HepG2 (cell line): ENCODE data around the gene ACOXL. TPM values are rescaled to one million over a fixed set of nuclear protein-coding genes. Genes with fewer than 3 reads are reported as not detected.
"Not testable (repeated sequence)": the region's sequence is repeated elsewhere in the genome, so short reads cannot be mapped to it uniquely, and the experiment has no call there.

Source experiments
- ATAC-seq: fragments of 200-7000 bp; cut with Tn5 transposase; 3 replicates; pipeline ENCODE4 v1.9.1; 2020; ENCODE audit warnings: mild to moderate bottlenecking, moderate library complexity
- BruUV-seq: library from RNA; stranded (reverse); fragments of 400-500 nt; replicated peaks from 2 replicates; lab custom pipeline; 2021; lab: Mats Ljungman, UMichigan
- CTCF ChIA-PET: fragments of 300-600 bp; formaldehyde crosslinking; extraction: SDS; loops from one replicate; lab custom pipeline; 2021; ENCODE audit warnings: low total read pairs, inconsistent platforms, low intra/inter-chr PET ratio; lab: Yijun Ruan, JAX
- POLR2A ChIA-PET: fragments of 350-600 bp; sonication (Branson Sonifier 250); formaldehyde crosslinking; loops from one replicate; lab custom pipeline; 2020; ENCODE audit warnings: antibody characterized with exemption, inconsistent platforms; lab: Yijun Ruan, JAX
- DNase-seq: peaks from one replicate; pipeline ENCODE4 v3.0.0-alpha.2; 2015; ENCODE audit warnings: low spot score
- FAIRE-seq: peaks from 3 replicates; lab custom pipeline; 2011; peaks lifted over from hg19 to GRCh38; lab: Jason Lieb, UNC
- H2AFZ ChIP-seq: one replicate; pipeline ENCODE4 v1.6.1; 2011; ENCODE audit warnings: low read length, inconsistent platforms
- H3K27ac ChIP-seq: fragments of 300-600 bp; 3 replicates; pipeline ENCODE4 v1.8.0; 2011; ENCODE audit warnings: mixed run types, mild to moderate bottlenecking, mixed read lengths, low read length, inconsistent platforms; ENCODE audit not compliant: insufficient read depth; ENCODE audit errors: extremely low read length
- H3K27me3 ChIP-seq, 2 experiments: fragments of 200-600 bp in 1 of 2; 2 replicates in 1 of 2; 3 replicates in 1 of 2; pipeline versions ENCODE4 v1.6.0 to v1.8.0; 2011; ENCODE audit warnings: low read length in 2 of 2, mild to moderate bottlenecking in 2 of 2, moderate library complexity in 2 of 2, inconsistent platforms in 1 of 2; ENCODE audit not compliant: insufficient read depth in 2 of 2, control insufficient read depth in 1 of 2
- H3K36me3 ChIP-seq, 2 experiments: fragments of 200-600 bp in 1 of 2; replicated peaks in 1 of 2; 2 replicates in 1 of 2; 3 replicates in 1 of 2; pipeline versions ENCODE4 v1.5.1 to v1.8.0; 2011; ENCODE audit warnings: low read length in 2 of 2, inconsistent platforms in 1 of 2; ENCODE audit not compliant: insufficient read depth in 2 of 2, control insufficient read depth in 1 of 2
- H3K4me1 ChIP-seq: 2 replicates; pipeline ENCODE4 v1.5.1; 2012; ENCODE audit warnings: low read length, inconsistent platforms; ENCODE audit not compliant: insufficient read depth
- H3K4me2 ChIP-seq: 2 replicates; pipeline ENCODE4 v1.6.0; 2011; ENCODE audit warnings: low read depth, low read length, inconsistent platforms
- H3K4me3 ChIP-seq, 3 experiments: fragments of 200-600 bp in 1 of 3; sonication (generic), shearing (Covaris generic) in 1 of 3; replicated peaks in 1 of 3; 2 replicates each; pipeline ENCODE4 v1.5.1; 2011 to 2016; ENCODE audit warnings: low read length in 3 of 3, inconsistent platforms in 2 of 3, low read depth in 2 of 3, mild to moderate bottlenecking in 2 of 3, control low read depth in 1 of 3, mixed read lengths in 1 of 3; ENCODE audit not compliant: insufficient read depth in 1 of 3
- H3K79me2 ChIP-seq: one replicate; pipeline ENCODE4 v1.6.1; 2011; ENCODE audit warnings: low read length, inconsistent platforms; ENCODE audit not compliant: insufficient read depth
- H3K9ac ChIP-seq: 2 replicates; pipeline ENCODE4 v1.6.0; 2011; ENCODE audit warnings: mild to moderate bottlenecking, low read depth, low read length, inconsistent platforms; ENCODE audit not compliant: insufficient read depth
- H3K9me3 ChIP-seq: 2 replicates; pipeline ENCODE4 v1.5.1; 2012; ENCODE audit warnings: mild to moderate bottlenecking, low read length
- H4K20me1 ChIP-seq: 2 replicates; pipeline ENCODE4 v1.6.0; 2011; ENCODE audit warnings: inconsistent platforms, mild to moderate bottlenecking, low read length, moderate library complexity; ENCODE audit not compliant: insufficient read depth
- HIVEP1 ChIP-seq: sonication (generic); formaldehyde crosslinking; IDR thresholded peaks from 2 replicates; pipeline ENCODE4 v1.4.0; 2020; ENCODE audit warnings: mild to moderate bottlenecking, missing genetic modification reagents
- MLLT10 ChIP-seq: sonication (generic); formaldehyde crosslinking; IDR thresholded peaks from 2 replicates; pipeline ENCODE4 v1.4.0; 2020; ENCODE audit warnings: missing genetic modification reagents
- REXO4 ChIP-seq: sonication (generic); formaldehyde crosslinking; IDR thresholded peaks from 2 replicates; pipeline ENCODE4 v1.8.0; 2022; ENCODE audit warnings: missing genetic modification reagents, mild to moderate bottlenecking, borderline replicate concordance
- ZBTB39 ChIP-seq: sonication (generic); formaldehyde crosslinking; IDR thresholded peaks from 2 replicates; pipeline ENCODE4 v1.5.0; 2020; ENCODE audit warnings: missing genetic modification reagents
- ZNF564 ChIP-seq: sonication (generic); formaldehyde crosslinking; IDR thresholded peaks from 2 replicates; pipeline ENCODE4 v1.8.1; 2023; ENCODE audit warnings: mild to moderate bottlenecking, missing genetic modification reagents
- ZSCAN31 ChIP-seq: sonication (generic); formaldehyde crosslinking; IDR thresholded peaks from 2 replicates; pipeline ENCODE4 v1.5.0; 2020; ENCODE audit warnings: low read depth, mild to moderate bottlenecking, missing genetic modification reagents
- ZZZ3 ChIP-seq: sonication (generic); formaldehyde crosslinking; IDR thresholded peaks from 2 replicates; pipeline ENCODE4 v1.4.0; 2020; ENCODE audit warnings: missing genetic modification reagents, mild to moderate bottlenecking, borderline replicate concordance
- WGBS: methylation state at CpG from one replicate; pipeline ENCODE4 v1.1.6; 2017; ENCODE audit warnings: low lambda C conversion rate; 5-methylcytosine and 5-hydroxymethylcytosine counted together
- in situ Hi-C: cut with HindIII; loops from 2 replicates; pipeline ENCODE4 v1.10.0; 2017; ENCODE audit warnings: low pct_unique_long_range_greater_than_20kb; ENCODE audit not compliant: extremely low pct_ligation_motif_present
- intact Hi-C: fragments of 100-400 bp; cut with micrococcal nuclease; formaldehyde crosslinking; loops from one replicate; pipeline ENCODE4 v1.10.0; 2022; ENCODE audit not compliant: unreplicated experiment
- polyA plus RNA-seq, 8 experiments: library from polyadenylated mRNA; depleted of rRNA in 3 of 8; stranded (reverse) in 7 of 8; unstranded in 1 of 8; fragments of >200 nt; fragmentation: Illumina TruSeq in 4 of 8; extraction: Trizol in 4 of 8; gene quantifications; 2 replicates each; pipeline versions ENCODE4 v1.2.1 to v1.2.3, GENCODE V29; 2011 to 2016; ENCODE audit warnings: low read depth in 4 of 8, missing spikeins in 1 of 8, mixed read lengths in 1 of 8; ENCODE audit not compliant: insufficient read depth in 1 of 8
- total RNA-seq, 5 experiments: library from RNA; depleted of rRNA; stranded (reverse); fragments of >200 nt; fragmentation: Illumina TruSeq; extraction: Trizol; gene quantifications; 2 replicates each; pipeline ENCODE4 v1.2.3, GENCODE V29; 2016; ENCODE audit warnings: low read depth in 1 of 5

The ACOXL gene
- total and polyA plus RNA-seq, 2 of the 13 experiments (the other 11 are each of a cell fraction or from before 2014, with no cell fraction given), result not detected

- H4K20me1 ChIP-seq, result no peaks in the 10 kb centered on the region
- CTCF ChIA-PET, result no interaction called here
- H3K79me2 ChIP-seq, result no peaks in the 10 kb centered on the region
- no peak overlapping the region for H3K9ac ChIP-seq
- intact Hi-C loops (no loop called here), in situ Hi-C loops (no loop called here)
- POLR2A ChIA-PET, result no interaction called here
- H3K4me2 ChIP-seq, result no peak overlapping the region
- peaks cover 9% of the 10 kb centered on the region; the same call in 1 of the 2 replicates for H3K9me3 ChIP-seq
- BruUV-seq, result no TSS peak
- 70% methylated on average over 11 of the region's 11 CpGs for WGBS
- no peak overlapping the region for H2AFZ ChIP-seq
- DNase-seq, result no peak
- peaks cover 10% of the 10 kb centered on the region for H3K4me1 ChIP-seq
- no peak overlapping the region for H3K27ac ChIP-seq
- no peaks in the 10 kb centered on the region for H3K36me3 ChIP-seq
- no peak for FAIRE-seq
- no peak overlapping the region for H3K4me3 ChIP-seq
- no peak for TF ChIP-seq ZBTB39 (CRISPR knock-in tag)
- TF ChIP-seq ZSCAN31, result no peak
- no peak for TF ChIP-seq ZZZ3 (CRISPR knock-in tag)
- TF ChIP-seq HIVEP1 (CRISPR knock-in tag), result no peak
- TF ChIP-seq MLLT10 (CRISPR knock-in tag), result no peak
- TF ChIP-seq ZNF564, result no peak
- no peak for TF ChIP-seq REXO4 (CRISPR knock-in tag)
- no peak for ATAC-seq
- H3K27me3 ChIP-seq, result peaks cover 2 to 23% of the 10 kb centered on the region in 2 experiments; a peak in 4 of 5 replicates
Observed at GRCh38 chr2:110691612-110692258, 40.6 kb upstream of the ACOXL start.

- ATAC-seq, H3K4me2 ChIP-seq, intact Hi-C loops, H2AFZ ChIP-seq, CTCF ChIA-PET, H3K27ac ChIP-seq, H3K79me2 ChIP-seq, POLR2A ChIA-PET, H3K4me1 ChIP-seq, BruUV-seq, H4K20me1 ChIP-seq, DNase-seq, in situ Hi-C loops, H3K9ac ChIP-seq, H3K9me3 ChIP-seq, H3K36me3 ChIP-seq, H3K4me3 ChIP-seq: not testable (repeated sequence)
- H3K27me3 ChIP-seq, result peaks cover 2 to 27% of the 10 kb centered on the region in 2 experiments; a peak in 4 of 5 replicates
- peak; percentile 32 for FAIRE-seq
- 3% methylated on average over 5 of the region's 5 CpGs for WGBS
Observed at GRCh38 chr2:110695146-110695898, 37.1 kb upstream of the ACOXL start.

GRCh38 chr2:110698253-110698652 lies 34.1 kb upstream of the ACOXL start:
- H3K9ac ChIP-seq, H3K9me3 ChIP-seq, H3K4me3 ChIP-seq, intact Hi-C loops, H3K4me2 ChIP-seq, in situ Hi-C loops, H3K36me3 ChIP-seq, DNase-seq, FAIRE-seq, H3K4me1 ChIP-seq, H3K27ac ChIP-seq, POLR2A ChIA-PET, CTCF ChIA-PET, BruUV-seq, H3K79me2 ChIP-seq, H4K20me1 ChIP-seq, H2AFZ ChIP-seq: not testable (repeated sequence)
- ATAC-seq, result peak; percentile 50
- WGBS, result 40% methylated on average over 1 of the region's 6 CpGs
- H3K27me3 ChIP-seq, result peaks cover 2 to 23% of the 10 kb centered on the region in 2 experiments; a peak in 4 of 5 replicates
